SK-N-SH (cell line): Measurements from ENCODE around the gene CFAP20DC. TPM values are rescaled to one million over a fixed set of nuclear protein-coding genes. Genes with fewer than 3 reads are reported as not detected.

Experiments
- CTCF ChIA-PET: fragments of 300-600, 350-600 bp; formaldehyde crosslinking; extraction: SDS; loops from one replicate; lab custom pipeline; 2021; lab: Yijun Ruan, JAX
- POLR2A ChIA-PET: fragments of 350-600 bp; sonication (Branson Sonifier 250); formaldehyde crosslinking; extraction: SDS; loops from one replicate; lab custom pipeline; 2020; ENCODE audit warnings: antibody characterized with exemption, inconsistent platforms; lab: Yijun Ruan, JAX
- DNase-seq: peaks from one replicate; pipeline ENCODE4 v3.0.0; 2012
- H2AFZ ChIP-seq: fragments of 200-600 bp; sonication (generic); 2 replicates; pipeline ENCODE4 v1.8.1; 2016; ENCODE audit warnings: antibody characterized with exemption, mild to moderate bottlenecking, low read depth
- H3F3A ChIP-seq: fragments of 200-600 bp; sonication (generic); replicated peaks from 2 replicates; pipeline ENCODE3; 2016; ENCODE audit warnings: antibody characterized with exemption, mild to moderate bottlenecking; ENCODE audit not compliant: insufficient read depth
- H3K27ac ChIP-seq, 2 experiments: fragments of 200-500 bp in 1 of 2; fragments of 200-600 bp in 1 of 2; sonication (Bioruptor generic) in 1 of 2; sonication (generic), shearing (Covaris generic) in 1 of 2; 2 replicates each; pipeline versions ENCODE4 v1.5.1 to v1.6.1; 2014 to 2016; ENCODE audit warnings: low read depth in 2 of 2, inconsistent platforms in 1 of 2, low read length in 1 of 2, mild to moderate bottlenecking in 1 of 2, mixed read lengths in 1 of 2
- H3K27me3 ChIP-seq: fragments of 200-600 bp; sonication (generic), shearing (Covaris generic); 2 replicates; pipeline ENCODE4 v1.6.1; 2016; ENCODE audit warnings: mixed run types; ENCODE audit not compliant: insufficient read depth
- H3K36me3 ChIP-seq, 2 experiments: fragments of 200-500 bp in 1 of 2; fragments of 200-600 bp in 1 of 2; sonication (Bioruptor generic) in 1 of 2; sonication (generic) in 1 of 2; replicated peaks in 1 of 2; 2 replicates each; pipeline versions ENCODE3 to v1.5.1; 2014 to 2016; ENCODE audit warnings: low read length in 1 of 2, mild to moderate bottlenecking in 1 of 2; ENCODE audit not compliant: insufficient read depth in 2 of 2, control insufficient read depth in 1 of 2
- H3K4me1 ChIP-seq, 2 experiments: fragments of 200-500 bp in 1 of 2; fragments of 200-600 bp in 1 of 2; sonication (Bioruptor generic) in 1 of 2; sonication (generic), shearing (Covaris generic) in 1 of 2; 2 replicates each; pipeline versions ENCODE4 v1.5.1 to v1.6.1; 2014 to 2016; ENCODE audit warnings: low read depth in 1 of 2, low read length in 1 of 2, mixed run types in 1 of 2; ENCODE audit not compliant: insufficient read depth in 2 of 2, control insufficient read depth in 1 of 2
- H3K4me2 ChIP-seq: fragments of 200-600 bp; sonication (generic), shearing (Covaris generic); 2 replicates; pipeline ENCODE4 v1.6.1; 2017; ENCODE audit warnings: mixed run types
- H3K4me3 ChIP-seq, 2 experiments: fragments of 200-500 bp in 1 of 2; fragments of 200-600 bp in 1 of 2; sonication (Bioruptor generic) in 1 of 2; sonication (generic), shearing (Covaris generic) in 1 of 2; 2 replicates each; pipeline versions ENCODE4 v1.5.1 to v1.8.1; 2014 to 2016; ENCODE audit warnings: low read depth in 2 of 2, inconsistent platforms in 1 of 2, low read length in 1 of 2, mild to moderate bottlenecking in 1 of 2, mixed read lengths in 1 of 2, moderate library complexity in 1 of 2
- H3K79me2 ChIP-seq: fragments of 200-600 bp; sonication (generic); 2 replicates; pipeline ENCODE4 v1.8.1; 2017; ENCODE audit warnings: mild to moderate bottlenecking; ENCODE audit not compliant: insufficient read depth
- H3K9ac ChIP-seq: fragments of 200-600 bp; sonication (generic); 2 replicates; pipeline ENCODE4 v1.6.1; 2017; ENCODE audit warnings: mixed run types
- H3K9me2 ChIP-seq: fragments of 200-600 bp; sonication (generic); 2 replicates; pipeline ENCODE4 v1.6.1; 2017; ENCODE audit warnings: mixed run types
- H3K9me3 ChIP-seq: fragments of 200-600 bp; sonication (generic); 2 replicates; pipeline ENCODE4 v1.6.1; 2017; ENCODE audit warnings: mixed run types, mild to moderate bottlenecking, moderate library complexity
- H4K20me1 ChIP-seq: fragments of 200-600 bp; sonication (generic); 2 replicates; pipeline ENCODE4 v1.6.1; 2017; ENCODE audit warnings: mild to moderate bottlenecking, mixed run types; ENCODE audit not compliant: insufficient read depth
- CHD2 ChIP-seq: fragments of 150-350 bp; IDR thresholded peaks from 2 replicates; pipeline ENCODE4 v1.6.1; 2018; ENCODE audit warnings: low read length; ENCODE audit not compliant: partially characterized antibody
- EP300 ChIP-seq, 2 experiments: IDR thresholded peaks; 2 replicates each; pipeline versions ENCODE4 v1.4.0 to v1.6.1; 2012; ENCODE audit warnings: borderline replicate concordance in 1 of 2, low read depth in 1 of 2, low read length in 1 of 2
- EZH2phosphoT487 ChIP-seq: fragments of 200-600 bp; sonication (generic); IDR thresholded peaks from 2 replicates; pipeline ENCODE4 v1.6.1; 2017; ENCODE audit warnings: low read depth, mixed run types, mild to moderate bottlenecking, antibody characterized with exemption, moderate library complexity, borderline replicate concordance
- FOSL2 ChIP-seq: IDR thresholded peaks from 2 replicates; pipeline ENCODE4 v1.4.0; 2012; ENCODE audit warnings: low read depth, mild to moderate bottlenecking, moderate library complexity, borderline replicate concordance
- MEF2A ChIP-seq: IDR thresholded peaks from 2 replicates; pipeline ENCODE4 v1.4.0; 2012; ENCODE audit warnings: low read depth, borderline replicate concordance
- MXI1 ChIP-seq: IDR thresholded peaks from 2 replicates; pipeline ENCODE4 v1.6.1; 2012; ENCODE audit warnings: mild to moderate bottlenecking, low read depth, low read length, improper control_type of control experiment
- NRF1 ChIP-seq: IDR thresholded peaks from 2 replicates; pipeline ENCODE4 v1.6.1; 2012; ENCODE audit warnings: low read depth, mild to moderate bottlenecking, low read length
- RAD21 ChIP-seq: IDR thresholded peaks from 2 replicates; pipeline ENCODE4 v1.6.1; 2012; ENCODE audit warnings: mild to moderate bottlenecking, low read length
- SIN3A ChIP-seq: IDR thresholded peaks from 2 replicates; pipeline ENCODE4 v1.6.1; 2012; ENCODE audit warnings: low read depth, mild to moderate bottlenecking, low read length, moderate library complexity, borderline replicate concordance
- TAF1 ChIP-seq: IDR thresholded peaks from 2 replicates; pipeline ENCODE4 v1.6.1; 2012; ENCODE audit warnings: low read depth, mild to moderate bottlenecking, low read length, moderate library complexity, borderline replicate concordance
- TEAD4 ChIP-seq: IDR thresholded peaks from 2 replicates; pipeline ENCODE4 v1.4.0; 2012; ENCODE audit warnings: mild to moderate bottlenecking, borderline replicate concordance; ENCODE audit not compliant: insufficient read depth
- YY1 ChIP-seq: IDR thresholded peaks from 2 replicates; pipeline ENCODE4 v1.4.0; 2012; ENCODE audit warnings: low read depth, mild to moderate bottlenecking
- WGBS: methylation state at CpG from one replicate; pipeline ENCODE4 v1.1.6; 2017; ENCODE audit warnings: low lambda C conversion rate; 5-methylcytosine and 5-hydroxymethylcytosine counted together
- polyA plus RNA-seq, 3 experiments: library from polyadenylated mRNA; depleted of rRNA; stranded (reverse); fragments of >200 nt; gene quantifications; 2 replicates each; pipeline ENCODE4 v1.2.3, GENCODE V29; 2012
- TF ChIP-seq, protein P1 (sequence below): fragments of 150-350 bp; IDR thresholded peaks from 2 replicates; pipeline ENCODE4 v1.6.1; 2016; ENCODE audit warnings: mild to moderate bottlenecking, low read depth, low read length
- TF ChIP-seq, protein P2 (sequence below): IDR thresholded peaks from 2 replicates; pipeline ENCODE4 v1.4.0; 2012; ENCODE audit warnings: low read depth, borderline replicate concordance
- TF ChIP-seq, protein P3 (sequence below): fragments of 150-350 bp; IDR thresholded peaks from 2 replicates; pipeline ENCODE4 v1.6.1; 2017; ENCODE audit warnings: antibody characterized with exemption, low read length, low read depth, borderline replicate concordance
- TF ChIP-seq, protein P4 (sequence below): IDR thresholded peaks from 2 replicates; pipeline ENCODE4 v1.4.0; 2012; ENCODE audit warnings: low read depth
- TF ChIP-seq, protein P5 (sequence below): IDR thresholded peaks from 2 replicates; pipeline ENCODE4 v1.4.0; 2012; ENCODE audit warnings: low read depth, borderline replicate concordance

CFAP20DC gene
- polyA plus RNA-seq, 1 of the 3 experiments (the other 2 are of a cell fraction) = 1.8 TPM

DNA sequence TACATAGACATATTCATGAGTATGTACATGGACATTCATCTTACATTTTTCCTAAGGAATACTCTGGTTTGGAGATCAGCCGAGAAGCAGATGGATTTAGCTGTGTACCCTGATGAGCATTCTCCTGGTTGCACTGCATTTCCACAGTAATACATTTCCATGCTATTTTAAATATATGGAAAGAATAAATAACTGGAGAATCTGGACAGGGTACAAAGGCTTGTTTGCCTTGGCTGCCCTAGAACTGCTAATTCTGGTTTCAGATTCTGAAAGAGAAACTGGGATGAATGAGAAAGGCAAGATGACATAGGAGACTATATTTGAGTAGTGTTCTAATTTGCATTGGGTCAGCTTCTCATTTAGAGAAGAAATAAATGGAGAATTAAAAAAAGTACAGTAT, 192.4 kb downstream of the CFAP20DC start:
- no peaks in the 10 kb centered on the region for H3K79me2 ChIP-seq
- no peak overlapping the region for H3K9ac ChIP-seq
- H2AFZ ChIP-seq = no peak overlapping the region
- TF ChIP-seq CHD2 (no peak), SIN3A (no peak), MXI1 (no peak), EZH2phosphoT487 (no peak), EP300 (IDR thresholded peaks at IDR 0.05; ENCODE audit: borderline replicate concordance in 1 of 2, low read depth in 1 of 2, low read length in 1 of 2) (no peak), TAF1 (no peak), FOSL2 (no peak), NRF1 (no peak), MEF2A (no peak), TEAD4 (no peak), RAD21 (no peak), YY1 (no peak)
- TF ChIP-seq, protein P1, sequence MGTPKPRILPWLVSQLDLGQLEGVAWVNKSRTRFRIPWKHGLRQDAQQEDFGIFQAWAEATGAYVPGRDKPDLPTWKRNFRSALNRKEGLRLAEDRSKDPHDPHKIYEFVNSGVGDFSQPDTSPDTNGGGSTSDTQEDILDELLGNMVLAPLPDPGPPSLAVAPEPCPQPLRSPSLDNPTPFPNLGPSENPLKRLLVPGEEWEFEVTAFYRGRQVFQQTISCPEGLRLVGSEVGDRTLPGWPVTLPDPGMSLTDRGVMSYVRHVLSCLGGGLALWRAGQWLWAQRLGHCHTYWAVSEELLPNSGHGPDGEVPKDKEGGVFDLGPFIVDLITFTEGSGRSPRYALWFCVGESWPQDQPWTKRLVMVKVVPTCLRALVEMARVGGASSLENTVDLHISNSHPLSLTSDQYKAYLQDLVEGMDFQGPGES = no peak
- TF ChIP-seq, protein P2, sequence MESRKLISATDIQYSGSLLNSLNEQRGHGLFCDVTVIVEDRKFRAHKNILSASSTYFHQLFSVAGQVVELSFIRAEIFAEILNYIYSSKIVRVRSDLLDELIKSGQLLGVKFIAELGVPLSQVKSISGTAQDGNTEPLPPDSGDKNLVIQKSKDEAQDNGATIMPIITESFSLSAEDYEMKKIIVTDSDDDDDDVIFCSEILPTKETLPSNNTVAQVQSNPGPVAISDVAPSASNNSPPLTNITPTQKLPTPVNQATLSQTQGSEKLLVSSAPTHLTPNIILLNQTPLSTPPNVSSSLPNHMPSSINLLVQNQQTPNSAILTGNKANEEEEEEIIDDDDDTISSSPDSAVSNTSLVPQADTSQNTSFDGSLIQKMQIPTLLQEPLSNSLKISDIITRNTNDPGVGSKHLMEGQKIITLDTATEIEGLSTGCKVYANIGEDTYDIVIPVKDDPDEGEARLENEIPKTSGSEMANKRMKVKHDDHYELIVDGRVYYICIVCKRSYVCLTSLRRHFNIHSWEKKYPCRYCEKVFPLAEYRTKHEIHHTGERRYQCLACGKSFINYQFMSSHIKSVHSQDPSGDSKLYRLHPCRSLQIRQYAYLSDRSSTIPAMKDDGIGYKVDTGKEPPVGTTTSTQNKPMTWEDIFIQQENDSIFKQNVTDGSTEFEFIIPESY = no peak
- TF ChIP-seq, protein P3, sequence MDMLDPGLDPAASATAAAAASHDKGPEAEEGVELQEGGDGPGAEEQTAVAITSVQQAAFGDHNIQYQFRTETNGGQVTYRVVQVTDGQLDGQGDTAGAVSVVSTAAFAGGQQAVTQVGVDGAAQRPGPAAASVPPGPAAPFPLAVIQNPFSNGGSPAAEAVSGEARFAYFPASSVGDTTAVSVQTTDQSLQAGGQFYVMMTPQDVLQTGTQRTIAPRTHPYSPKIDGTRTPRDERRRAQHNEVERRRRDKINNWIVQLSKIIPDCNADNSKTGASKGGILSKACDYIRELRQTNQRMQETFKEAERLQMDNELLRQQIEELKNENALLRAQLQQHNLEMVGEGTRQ = no peak
- TF ChIP-seq, protein P4, sequence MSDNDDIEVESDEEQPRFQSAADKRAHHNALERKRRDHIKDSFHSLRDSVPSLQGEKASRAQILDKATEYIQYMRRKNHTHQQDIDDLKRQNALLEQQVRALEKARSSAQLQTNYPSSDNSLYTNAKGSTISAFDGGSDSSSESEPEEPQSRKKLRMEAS = no peak
- TF ChIP-seq, protein P5, sequence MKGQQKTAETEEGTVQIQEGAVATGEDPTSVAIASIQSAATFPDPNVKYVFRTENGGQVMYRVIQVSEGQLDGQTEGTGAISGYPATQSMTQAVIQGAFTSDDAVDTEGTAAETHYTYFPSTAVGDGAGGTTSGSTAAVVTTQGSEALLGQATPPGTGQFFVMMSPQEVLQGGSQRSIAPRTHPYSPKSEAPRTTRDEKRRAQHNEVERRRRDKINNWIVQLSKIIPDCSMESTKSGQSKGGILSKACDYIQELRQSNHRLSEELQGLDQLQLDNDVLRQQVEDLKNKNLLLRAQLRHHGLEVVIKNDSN = no peak
- no peaks in the 10 kb centered on the region for H4K20me1 ChIP-seq
- no peak overlapping the region for H3K4me3 ChIP-seq
- no peaks in the 10 kb centered on the region for H3F3A ChIP-seq
- no peaks in the 10 kb centered on the region for H3K36me3 ChIP-seq
- no peaks in the 10 kb centered on the region for H3K27me3 ChIP-seq
- WGBS = 85% methylated on average over 1 of the region's 1 CpG
- CTCF ChIA-PET = no interaction called here
- H3K9me3 ChIP-seq = no peaks in the 10 kb centered on the region
- POLR2A ChIA-PET = no interaction called here
- no peak for DNase-seq
- no peak overlapping the region for H3K4me2 ChIP-seq
- H3K27ac ChIP-seq = no peak overlapping the region
- H3K9me2 ChIP-seq = no peaks in the 10 kb centered on the region
- H3K4me1 ChIP-seq = no peaks in the 10 kb centered on the region
